K562 (cell line): ENCODE results near the gene OR52B6. TPM values are rescaled to one million over a fixed set of nuclear protein-coding genes. Genes with fewer than 3 reads are reported as not detected.
A peak's percentile ranks its signal among the peaks of the same experiment; 100 is the strongest.

Experiments used
- ARNT ChIP-seq, 2 experiments: fragments of 450-650 bp; IDR thresholded peaks; 2 replicates each; pipeline ENCODE4 v1.6.1; 2016; ENCODE audit warnings: mild to moderate bottlenecking in 1 of 2
- C11orf30 ChIP-seq: fragments of 450-650 bp; IDR thresholded peaks from 2 replicates; pipeline ENCODE4 v1.6.1; 2016; ENCODE audit warnings: low read depth, mild to moderate bottlenecking
- CREB1 ChIP-seq, 2 experiments: sonication (generic) in 1 of 2; formaldehyde crosslinking in 1 of 2; IDR thresholded peaks; 2 replicates each; pipeline versions ENCODE4 v1.6.1 to v1.8.0; 2012 to 2022; ENCODE audit warnings: inconsistent platforms in 1 of 2, mild to moderate bottlenecking in 1 of 2, missing genetic modification reagents in 1 of 2, moderate library complexity in 1 of 2
- E2F1 ChIP-seq: sonication (generic); formaldehyde crosslinking; IDR thresholded peaks from 2 replicates; pipeline ENCODE4 v1.8.1; 2023; ENCODE audit warnings: mild to moderate bottlenecking, missing genetic modification reagents, moderate library complexity
- E2F8 ChIP-seq: fragments of 450-650 bp; IDR thresholded peaks from 2 replicates; pipeline ENCODE4 v1.7.1; 2018; ENCODE audit warnings: mild to moderate bottlenecking, low read depth; ENCODE audit not compliant: partially characterized antibody
- GATA2 ChIP-seq: sonication (generic); formaldehyde crosslinking; IDR thresholded peaks from 2 replicates; pipeline ENCODE4 v1.4.0; 2020; ENCODE audit warnings: mild to moderate bottlenecking, missing genetic modification reagents
- GATAD2A ChIP-seq: fragments of 450-650 bp; IDR thresholded peaks from 2 replicates; pipeline ENCODE4 v1.6.1; 2017
- ILK ChIP-seq: fragments of 450-650 bp; IDR thresholded peaks from 2 replicates; pipeline ENCODE4 v1.6.1; 2016; ENCODE audit warnings: missing genetic modification characterization, low read depth, mild to moderate bottlenecking, missing compliant biosample characterization, moderate library complexity, borderline replicate concordance
- MECOM ChIP-seq: fragments of 250-450 bp; sonication (Bioruptor Pico); IDR thresholded peaks from 2 replicates; pipeline ENCODE4 v1.8.0; 2022; ENCODE audit warnings: inconsistent platforms
- NFYB ChIP-seq: IDR thresholded peaks from 2 replicates; pipeline ENCODE4 v1.6.1; 2011; ENCODE audit warnings: mild to moderate bottlenecking, moderate library complexity; ENCODE audit not compliant: insufficient read length; ENCODE audit errors: extremely low read depth
- NR2F6 ChIP-seq: fragments of 450-650 bp; formaldehyde crosslinking; IDR thresholded peaks from 2 replicates; pipeline ENCODE4 v1.4.0; 2020; ENCODE audit warnings: mild to moderate bottlenecking
- PTTG1 ChIP-seq: fragments of 450-650 bp; IDR thresholded peaks from 2 replicates; pipeline ENCODE4 v1.6.1; 2016; ENCODE audit warnings: low read depth, mild to moderate bottlenecking, missing genetic modification characterization, missing compliant biosample characterization
- SAFB2 ChIP-seq: fragments of 200-400 bp; formaldehyde crosslinking; IDR thresholded peaks from 2 replicates; pipeline ENCODE4 v1.6.1; 2018; ENCODE audit warnings: borderline replicate concordance, low read length, low read depth, moderate library complexity; ENCODE audit not compliant: severe bottlenecking
- SMARCA4 ChIP-seq: fragments of 450-650 bp; IDR thresholded peaks from 2 replicates; pipeline ENCODE4 v1.6.1; 2016
- SMARCB1 ChIP-seq: IDR thresholded peaks from 2 replicates; pipeline ENCODE4 v1.6.1; 2011; ENCODE audit warnings: improper control_type of control experiment, low read depth; ENCODE audit not compliant: insufficient read length
- ZBTB11 ChIP-seq, 3 experiments: fragments of 200-800 bp in 1 of 3; fragments of 250-450 bp in 1 of 3; fragments of 450-650 bp in 1 of 3; sonication (Bioruptor Pico) in 1 of 3; sonication (Bioruptor generic) in 1 of 3; formaldehyde crosslinking in 1 of 3; IDR thresholded peaks; 2 replicates each; pipeline versions ENCODE4 v1.6.1 to v1.8.0; 2016 to 2022; ENCODE audit warnings: mild to moderate bottlenecking in 2 of 3, missing genetic modification characterization in 2 of 3, missing compliant biosample characterization in 1 of 3, moderate library complexity in 1 of 3
- ZBTB17 ChIP-seq: fragments of 450-650 bp; formaldehyde crosslinking; IDR thresholded peaks from 2 replicates; pipeline ENCODE4 v1.4.0; 2020; ENCODE audit warnings: mild to moderate bottlenecking
- ZNF146 ChIP-seq: IDR thresholded peaks from one replicate; pipeline ENCODE4 v1.6.1; 2018; ENCODE audit warnings: missing compliant biosample characterization; ENCODE audit not compliant: unreplicated experiment
- ZNF175 ChIP-seq: fragments of 200-800 bp; sonication (Bioruptor generic); IDR thresholded peaks from 2 replicates; pipeline ENCODE4 v1.6.1; 2016; ENCODE audit warnings: low read depth, mild to moderate bottlenecking, missing genetic modification characterization, missing compliant biosample characterization
- ZNF274 ChIP-seq: IDR thresholded peaks from 2 replicates; pipeline ENCODE4 v1.6.1; 2011; ENCODE audit warnings: low read depth, mild to moderate bottlenecking, low read length, moderate library complexity, borderline replicate concordance
- ZNF316 ChIP-seq: fragments of 450-650 bp; IDR thresholded peaks from 2 replicates; pipeline ENCODE4 v1.6.1; 2016
- ZNF436 ChIP-seq: fragments of 250-450, 450-650 bp; sonication (Bioruptor Pico); formaldehyde crosslinking; IDR thresholded peaks from 2 replicates; pipeline ENCODE4 v1.7.0; 2020; ENCODE audit warnings: mild to moderate bottlenecking
- ZNF507 ChIP-seq: conservative IDR thresholded peaks from 2 replicates; pipeline ENCODE4 v1.6.1; 2017; ENCODE audit warnings: missing genetic modification characterization, missing compliant biosample characterization
- polyA plus RNA-seq, 8 experiments: library from polyadenylated mRNA; depleted of rRNA in 4 of 8; stranded (reverse) in 5 of 8; unstranded in 3 of 8; fragments of >200 nt; fragmentation: Nextera tagmentation in 2 of 8; fragmentation: Illumina TruSeq in 1 of 8; extraction: Ambion mirVana in 2 of 8; extraction: Trizol in 1 of 8; gene quantifications; 2 replicates each; pipeline versions ENCODE4 v1.2.1 to v1.2.3, GENCODE V29; 2011 to 2014; ENCODE audit warnings: inconsistent platforms in 1 of 8, missing spikeins in 1 of 8
- total RNA-seq, 7 experiments: library from RNA; depleted of rRNA in 6 of 7; stranded (reverse); fragments of >200 nt in 6 of 7; fragmentation: Illumina TruSeq in 2 of 7; extraction: Trizol in 2 of 7; gene quantifications; 2 replicates each; pipeline versions ENCODE4 v1.2.1 to v1.2.3, GENCODE V29; 2011 to 2021; ENCODE audit warnings: low replicate concordance in 1 of 7

OR52B6 gene
- total and polyA plus RNA-seq, 9 of the 15 experiments (the other 6 are each of a cell fraction or from before 2014, with no cell fraction given), result not detected

DNA sequence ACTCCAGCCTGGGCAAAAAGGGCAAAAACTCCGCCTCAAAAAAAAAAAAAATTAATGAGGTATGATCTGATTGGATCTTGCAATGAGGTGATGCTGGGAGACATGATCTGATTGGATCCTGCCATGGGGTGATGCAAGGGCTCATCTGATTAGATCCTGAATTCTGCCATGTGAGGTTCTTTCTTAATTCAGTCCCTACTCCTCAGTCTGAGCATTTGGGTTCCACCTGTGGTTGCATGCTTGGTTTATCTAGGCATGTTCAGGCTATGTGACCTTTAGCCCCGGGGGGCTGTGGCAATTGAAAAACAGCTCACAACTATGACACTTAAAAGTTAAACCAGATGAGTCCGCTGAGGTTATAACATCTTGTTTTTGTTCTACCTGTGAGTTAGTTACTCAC is 10.9 kb downstream of the OR52B6 start (continued):
- TF ChIP-seq E2F8, result no peak
- TF ChIP-seq ZNF507, result no peak
- no peak for TF ChIP-seq ZNF175 (CRISPR knock-in tag)
- TF ChIP-seq SMARCB1, result no peak
- no peak for TF ChIP-seq ZNF436 (CRISPR knock-in tag)
- no peak for TF ChIP-seq ZNF316
- no peak for TF ChIP-seq GATAD2A
- TF ChIP-seq ZBTB11 (CRISPR knock-in tag; IDR thresholded peaks at IDR 0.05), result peak in 1 of 3 experiments; percentile 90; a peak in 2 of 6 replicates
- no peak for TF ChIP-seq C11orf30
- TF ChIP-seq E2F1 (CRISPR knock-in tag), result no peak
- no peak for TF ChIP-seq GATA2 (CRISPR knock-in tag)
- TF ChIP-seq CREB1 (IDR thresholded peaks at IDR 0.05), result no peak
- TF ChIP-seq CREB1 (CRISPR knock-in tag; IDR thresholded peaks at IDR 0.05), result no peak
- no peak for TF ChIP-seq ZNF146 (CRISPR knock-in tag)
- no peak for TF ChIP-seq NR2F6 (CRISPR knock-in tag)
- TF ChIP-seq ILK, result 0 out of 2 replicates have a peak, but pooled peaks have one; percentile 14
- TF ChIP-seq SAFB2, result no peak
- TF ChIP-seq PTTG1 (tag), result no peak
- no peak for TF ChIP-seq ZNF274
- TF ChIP-seq NFYB, result peak; percentile 50
- TF ChIP-seq ARNT (IDR thresholded peaks at IDR 0.05), result no peak
- TF ChIP-seq ZBTB17 (CRISPR knock-in tag), result no peak
- TF ChIP-seq MECOM (CRISPR knock-in tag), result no peak
- 0 out of 2 replicates have a peak, but pooled peaks have one; percentile 26 for TF ChIP-seq SMARCA4
